ENCODE measurements around the gene MAP3K10. TPM values are rescaled to one million over a fixed set of nuclear protein-coding genes. Genes with fewer than 3 reads are reported as not detected.

The MAP3K10 gene
- total RNA-seq, 4 donors from 2014 or later: 10.2 to 24.8 (median 11.6) TPM

- TF ChIP-seq, protein P1, sequence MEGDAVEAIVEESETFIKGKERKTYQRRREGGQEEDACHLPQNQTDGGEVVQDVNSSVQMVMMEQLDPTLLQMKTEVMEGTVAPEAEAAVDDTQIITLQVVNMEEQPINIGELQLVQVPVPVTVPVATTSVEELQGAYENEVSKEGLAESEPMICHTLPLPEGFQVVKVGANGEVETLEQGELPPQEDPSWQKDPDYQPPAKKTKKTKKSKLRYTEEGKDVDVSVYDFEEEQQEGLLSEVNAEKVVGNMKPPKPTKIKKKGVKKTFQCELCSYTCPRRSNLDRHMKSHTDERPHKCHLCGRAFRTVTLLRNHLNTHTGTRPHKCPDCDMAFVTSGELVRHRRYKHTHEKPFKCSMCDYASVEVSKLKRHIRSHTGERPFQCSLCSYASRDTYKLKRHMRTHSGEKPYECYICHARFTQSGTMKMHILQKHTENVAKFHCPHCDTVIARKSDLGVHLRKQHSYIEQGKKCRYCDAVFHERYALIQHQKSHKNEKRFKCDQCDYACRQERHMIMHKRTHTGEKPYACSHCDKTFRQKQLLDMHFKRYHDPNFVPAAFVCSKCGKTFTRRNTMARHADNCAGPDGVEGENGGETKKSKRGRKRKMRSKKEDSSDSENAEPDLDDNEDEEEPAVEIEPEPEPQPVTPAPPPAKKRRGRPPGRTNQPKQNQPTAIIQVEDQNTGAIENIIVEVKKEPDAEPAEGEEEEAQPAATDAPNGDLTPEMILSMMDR (IDR thresholded peaks at IDR 0.05): no peak
- TF ChIP-seq POLR2A (IDR thresholded peaks at IDR 0.05): no peak
- intact Hi-C loops (cut with DNase I; ENCODE audit: low total_unique reads): no loop called here
These were observed 43.4 kb downstream of the MAP3K10 start for GRCh38 chr19:40234429-40235237.

GRCh38 chr19:40235238-40236025 is 44.2 kb downstream of the MAP3K10 start:
- WGBS, 2 donors: 89 to 96% methylated on average over 18 to 20 of the region's 30 CpGs
- intact Hi-C loops (cut with DNase I; ENCODE audit: low total_unique reads): no loop called here

More at GRCh38 chr19:40234429-40235237, 43.4 kb downstream of the MAP3K10 start:
- DNase-seq (ENCODE audit: low spot score in 2 of 2): no peak
- 90 to 91% methylated on average over 22 of the region's 22 CpGs for WGBS, 2 donors
- H3K4me3 ChIP-seq (ENCODE audit: low read depth, poor library complexity, severe bottlenecking): no peak overlapping the region

DNA sequence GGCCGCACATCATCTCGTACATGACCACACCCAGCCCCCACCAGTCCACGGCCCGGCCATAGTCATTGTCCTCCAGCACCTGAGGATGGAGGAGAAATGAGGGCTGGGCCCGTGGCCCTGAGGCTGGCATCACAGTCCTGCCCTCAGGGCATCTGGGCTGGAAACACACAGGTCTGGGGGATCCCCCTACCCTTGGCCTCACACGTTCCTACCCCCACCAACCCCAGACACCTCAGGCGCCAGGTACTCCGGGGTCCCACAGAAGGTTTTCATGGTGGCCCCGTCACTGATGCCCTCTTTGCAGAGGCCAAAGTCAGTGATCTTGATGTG is 44.8 kb downstream of the MAP3K10 start:
- intact Hi-C loops (cut with DNase I; ENCODE audit: low total_unique reads): no loop called here
- WGBS, 2 donors: 88 to 89% methylated on average over 6 to 9 of the region's 9 CpGs
- TF ChIP-seq POLR2A (IDR thresholded peaks at IDR 0.05): no peak
- TF ChIP-seq, protein P1 (IDR thresholded peaks at IDR 0.05): no peak

More at GRCh38 chr19:40235238-40236025, 44.2 kb downstream of the MAP3K10 start:
- no peak overlapping the region for H3K4me3 ChIP-seq (ENCODE audit: low read depth, poor library complexity, severe bottlenecking)
- no peak for DNase-seq (ENCODE audit: low spot score in 2 of 2)
- no peak for TF ChIP-seq POLR2A (IDR thresholded peaks at IDR 0.05)
- TF ChIP-seq, protein P1 (IDR thresholded peaks at IDR 0.05): no peak

GRCh38 chr19:40236366-40236765 is 45.1 kb downstream of the MAP3K10 start:
- intact Hi-C loops (cut with DNase I; ENCODE audit: low total_unique reads): no loop called here
- DNase-seq (ENCODE audit: low spot score in 2 of 2): no peak
- WGBS, 2 donors: 87 to 96% methylated on average over 6 of the region's 6 CpGs
- H3K4me3 ChIP-seq (ENCODE audit: low read depth, poor library complexity, severe bottlenecking): no peak overlapping the region
- TF ChIP-seq POLR2A (IDR thresholded peaks at IDR 0.05): no peak
- TF ChIP-seq, protein P1 (IDR thresholded peaks at IDR 0.05): no peak

More for the DNA sequence above, 44.8 kb downstream of the MAP3K10 start:
- no peak overlapping the region for H3K4me3 ChIP-seq (ENCODE audit: low read depth, poor library complexity, severe bottlenecking)
- DNase-seq (ENCODE audit: low spot score in 2 of 2): no peak

DNA sequence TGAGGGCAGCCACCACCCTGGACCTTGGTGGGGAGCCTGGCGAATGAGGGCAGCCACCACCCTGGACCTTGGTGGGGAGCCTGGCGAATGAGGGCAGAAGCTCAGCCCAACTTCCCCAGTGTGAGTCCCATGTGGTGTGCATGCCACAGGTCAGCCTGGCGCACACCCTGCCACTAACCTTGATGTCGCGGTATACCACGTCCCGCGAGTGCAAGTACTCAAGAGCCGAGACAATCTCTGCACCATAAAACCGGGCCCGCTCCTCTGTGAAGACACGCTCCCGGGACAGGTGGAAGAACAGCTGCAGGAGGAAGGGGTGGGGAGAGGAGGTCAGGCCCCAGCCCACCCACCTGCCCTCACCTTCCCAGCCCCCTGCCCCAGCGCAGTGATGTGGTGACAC is 46.6 kb downstream of the MAP3K10 start:
- no peak for DNase-seq (ENCODE audit: low spot score in 2 of 2)
- no peak overlapping the region for H3K4me3 ChIP-seq (ENCODE audit: low read depth, poor library complexity, severe bottlenecking)
- WGBS, 2 donors: 95 to 98% methylated on average over 7 to 13 of the region's 14 CpGs
- no peak for TF ChIP-seq POLR2A (IDR thresholded peaks at IDR 0.05)
- TF ChIP-seq, protein P1 (IDR thresholded peaks at IDR 0.05): no peak
- intact Hi-C loops (cut with DNase I; ENCODE audit: low total_unique reads): no loop called here
